Gastroesophageal sphincter (tissue), 4 donors: ENCODE results near the gene CELSR2. TPM values are rescaled to one million over a fixed set of nuclear protein-coding genes. Genes with fewer than 3 reads are reported as not detected.
"Not testable (repeated sequence)": the region's sequence is repeated elsewhere in the genome, so short reads cannot be mapped to it uniquely, and the experiment has no call there.

Source experiments
- ATAC-seq: fragments of 150-250 bp; one replicate; pipeline ENCODE4 v1.9.1; 2016; ENCODE audit warnings: mild to moderate bottlenecking, moderate library complexity
- H3K27ac ChIP-seq, 4 donors: fragments of 200-600 bp; sonication (generic) in 3 of 4; 1 replicate in 3 of 4; 2 replicates in 1 of 4; pipeline ENCODE4 v1.5.1; 2016 to 2019
- H3K27me3 ChIP-seq: fragments of 200-600 bp; sonication (generic); one replicate; pipeline ENCODE4 v1.5.1; 2019
- H3K36me3 ChIP-seq, 2 donors: fragments of 200-600 bp; sonication (generic); one replicate each; pipeline ENCODE4 v1.5.1; 2019; ENCODE audit warnings: control low read depth in 1 of 2
- H3K4me1 ChIP-seq, 3 donors: fragments of 200-600 bp; sonication (generic); 1 replicate in 2 of 3; 2 replicates in 1 of 3; pipeline ENCODE4 v1.5.1; 2016 to 2019; ENCODE audit warnings: control low read depth in 2 of 3
- H3K4me3 ChIP-seq, 2 donors: fragments of 200-600 bp; sonication (generic); one replicate each; pipeline ENCODE4 v1.5.1; 2019; ENCODE audit warnings: mild to moderate bottlenecking in 1 of 2, moderate library complexity in 1 of 2
- H3K9me3 ChIP-seq, 3 donors: fragments of 200-600 bp; sonication (generic); one replicate each; pipeline ENCODE4 v1.5.1; 2017 to 2019; ENCODE audit warnings: control low read depth in 2 of 3
- EP300 ChIP-seq: sonication (generic); formaldehyde crosslinking; IDR thresholded peaks from one replicate; pipeline ENCODE4 v1.6.1; 2017; ENCODE audit warnings: antibody characterized with exemption, mild to moderate bottlenecking
- POLR2A ChIP-seq, 2 donors: fragments of 450-650 bp; IDR thresholded peaks; one replicate each; pipeline ENCODE4 v1.6.1; 2017; ENCODE audit warnings: antibody characterized with exemption in 2 of 2, mild to moderate bottlenecking in 2 of 2, moderate library complexity in 1 of 2
- POLR2AphosphoS5 ChIP-seq: sonication (generic); formaldehyde crosslinking; IDR thresholded peaks from one replicate; pipeline ENCODE4 v1.6.1; 2017; ENCODE audit warnings: antibody characterized with exemption
- WGBS, 2 donors: methylation state at CpG; one replicate each; pipeline ENCODE4 v1.1.5; 2018; ENCODE audit warnings: low coverage in 1 of 2; 5-methylcytosine and 5-hydroxymethylcytosine counted together
- total RNA-seq, 4 donors: library from RNA; depleted of rRNA; stranded (reverse); fragments of >200 nt; gene quantifications; one replicate each; pipeline ENCODE4 v1.1.0, GENCODE V29; 2016
- TF ChIP-seq, protein P1 (sequence below), 4 experiments: fragments of 200-600 bp in 2 of 4; fragments of 450-650 bp in 2 of 4; sonication (generic) in 1 of 4; IDR thresholded peaks; one replicate each; pipeline ENCODE4 v1.5.1; 2017 to 2019; ENCODE audit warnings: antibody characterized with exemption in 4 of 4, mild to moderate bottlenecking in 2 of 4, moderate library complexity in 2 of 4

The CELSR2 gene
- total RNA-seq, 4 donors from 2014 or later: 5.7 to 18.6 (median 9.1) TPM

DNA sequence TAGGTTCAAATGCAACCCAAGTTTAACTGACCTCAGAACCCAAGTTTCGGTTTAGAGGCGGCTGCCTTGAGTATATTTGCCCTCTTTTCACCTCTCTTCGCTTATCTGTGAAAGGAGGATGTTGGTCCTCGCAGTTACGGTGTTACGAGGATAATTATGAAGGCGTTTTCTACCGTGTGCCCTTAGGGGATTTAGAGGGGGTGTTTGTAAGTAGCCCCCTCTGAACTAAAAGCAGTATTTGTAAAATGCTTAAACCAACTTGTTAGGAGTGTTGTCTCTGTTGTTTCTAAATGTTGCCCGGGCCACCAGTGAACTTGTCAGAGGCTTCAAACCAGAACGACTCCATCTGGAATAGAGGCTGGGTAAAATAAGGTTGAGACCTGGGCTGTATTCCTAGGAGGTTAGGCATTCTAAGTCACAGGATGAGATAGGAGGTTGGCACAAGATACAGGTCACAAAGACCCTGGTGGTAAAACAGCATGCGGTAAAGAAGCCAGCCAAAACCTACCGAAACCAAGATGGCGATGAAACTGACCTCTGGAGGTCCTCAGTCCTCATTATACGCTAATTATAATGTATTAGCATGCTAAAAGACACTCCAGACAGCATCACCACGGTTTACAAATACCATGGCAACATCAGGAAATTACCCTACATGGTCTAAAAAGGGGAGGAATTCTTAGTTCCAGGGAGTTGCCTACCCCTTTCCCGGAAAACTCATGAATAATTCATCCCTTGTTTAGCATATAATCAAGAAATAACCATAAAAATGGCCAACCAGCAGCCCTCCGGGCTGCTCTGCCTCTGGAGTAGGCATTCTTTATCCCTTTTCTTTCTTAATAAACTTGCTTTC lies 34.6 kb downstream of the CELSR2 start:
- TF ChIP-seq, protein P1, sequence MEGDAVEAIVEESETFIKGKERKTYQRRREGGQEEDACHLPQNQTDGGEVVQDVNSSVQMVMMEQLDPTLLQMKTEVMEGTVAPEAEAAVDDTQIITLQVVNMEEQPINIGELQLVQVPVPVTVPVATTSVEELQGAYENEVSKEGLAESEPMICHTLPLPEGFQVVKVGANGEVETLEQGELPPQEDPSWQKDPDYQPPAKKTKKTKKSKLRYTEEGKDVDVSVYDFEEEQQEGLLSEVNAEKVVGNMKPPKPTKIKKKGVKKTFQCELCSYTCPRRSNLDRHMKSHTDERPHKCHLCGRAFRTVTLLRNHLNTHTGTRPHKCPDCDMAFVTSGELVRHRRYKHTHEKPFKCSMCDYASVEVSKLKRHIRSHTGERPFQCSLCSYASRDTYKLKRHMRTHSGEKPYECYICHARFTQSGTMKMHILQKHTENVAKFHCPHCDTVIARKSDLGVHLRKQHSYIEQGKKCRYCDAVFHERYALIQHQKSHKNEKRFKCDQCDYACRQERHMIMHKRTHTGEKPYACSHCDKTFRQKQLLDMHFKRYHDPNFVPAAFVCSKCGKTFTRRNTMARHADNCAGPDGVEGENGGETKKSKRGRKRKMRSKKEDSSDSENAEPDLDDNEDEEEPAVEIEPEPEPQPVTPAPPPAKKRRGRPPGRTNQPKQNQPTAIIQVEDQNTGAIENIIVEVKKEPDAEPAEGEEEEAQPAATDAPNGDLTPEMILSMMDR (IDR thresholded peaks at IDR 0.05): no peak
- no peak for TF ChIP-seq POLR2AphosphoS5
- no peak for TF ChIP-seq POLR2A (IDR thresholded peaks at IDR 0.05)
- ATAC-seq: peak; percentile 0
- Histone ChIP-seq H3K9me3 (no peaks in the 10 kb centered on the region), H3K27ac (peak overlapping the region; percentile 76 to 92 (median 88)), H3K4me1 (peaks cover 0 to 51% (median 21%) of the 10 kb centered on the region in 3 donors), H3K4me3 (peak overlapping the region; percentile 36 to 65), H3K36me3 (peaks cover 0 to 21% of the 10 kb centered on the region in 2 donors), H3K27me3 (no peaks in the 10 kb centered on the region)
- WGBS, 2 donors: 6 to 39% methylated on average over 8 to 17 of the region's 17 CpGs

DNA sequence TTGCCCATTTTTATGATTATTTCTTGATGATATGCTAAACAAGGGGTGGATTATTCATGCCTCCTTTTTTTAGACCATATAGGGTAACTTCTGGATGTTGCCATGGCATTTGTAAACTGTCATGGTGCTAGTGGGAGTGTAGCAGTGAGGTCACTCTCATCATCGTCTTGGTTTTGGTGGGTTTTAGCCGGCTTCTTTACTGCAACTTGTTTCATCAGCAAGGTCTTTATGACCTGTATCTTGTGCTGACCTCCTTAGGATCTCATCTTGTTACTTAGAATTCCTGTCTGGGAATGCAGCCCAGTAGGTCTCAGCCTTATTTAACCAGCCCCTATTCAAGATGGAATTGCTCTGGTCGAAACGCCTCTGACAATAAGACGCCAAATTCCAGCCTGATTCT lies 37.4 kb downstream of the CELSR2 start:
- not testable (repeated sequence) for H3K27ac ChIP-seq, H3K36me3 ChIP-seq, H3K9me3 ChIP-seq, ATAC-seq, H3K27me3 ChIP-seq, H3K4me3 ChIP-seq
- H3K4me1 ChIP-seq: peaks cover 0 to 31% (median 18%) of the 10 kb centered on the region in 3 donors
- 60 to 78% methylated on average over 2 to 5 of the region's 5 CpGs for WGBS, 2 donors

DNA sequence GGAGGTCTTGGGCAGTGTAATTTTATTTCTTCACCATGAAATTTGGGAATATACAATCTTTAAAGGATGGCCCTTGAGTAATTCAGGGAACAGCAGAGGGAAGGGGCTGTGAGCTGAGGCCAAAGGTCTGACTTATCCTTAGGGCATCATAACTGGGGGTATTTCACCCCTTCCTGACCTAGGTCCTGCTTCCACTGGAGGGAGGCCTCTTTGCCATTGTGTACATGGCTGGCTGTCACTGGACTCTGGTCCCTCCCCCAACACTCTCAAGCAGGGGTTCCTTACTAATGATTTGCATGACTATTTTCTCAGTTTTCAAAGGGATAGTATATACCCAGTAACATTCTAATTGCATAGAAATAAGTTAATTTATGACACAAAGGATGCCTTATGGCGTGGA lies 40.8 kb downstream of the CELSR2 start:
- H3K36me3 ChIP-seq: no peaks in the 10 kb centered on the region
- TF ChIP-seq POLR2A (IDR thresholded peaks at IDR 0.05) (no peak), POLR2AphosphoS5 (no peak), EP300 (no peak)
- TF ChIP-seq, protein P1 (IDR thresholded peaks at IDR 0.05): no peak
- no peaks in the 10 kb centered on the region for H3K27me3 ChIP-seq
- no peak overlapping the region for H3K4me3 ChIP-seq
- peaks cover 0 to under 1% (median 0%) of the 10 kb centered on the region in 3 donors for H3K4me1 ChIP-seq
- WGBS, 2 donors: 92 to 100% methylated on average over 1 of the region's 1 CpG
- H3K27ac ChIP-seq: no peak overlapping the region
- no peak for ATAC-seq
- H3K9me3 ChIP-seq: no peaks in the 10 kb centered on the region

DNA sequence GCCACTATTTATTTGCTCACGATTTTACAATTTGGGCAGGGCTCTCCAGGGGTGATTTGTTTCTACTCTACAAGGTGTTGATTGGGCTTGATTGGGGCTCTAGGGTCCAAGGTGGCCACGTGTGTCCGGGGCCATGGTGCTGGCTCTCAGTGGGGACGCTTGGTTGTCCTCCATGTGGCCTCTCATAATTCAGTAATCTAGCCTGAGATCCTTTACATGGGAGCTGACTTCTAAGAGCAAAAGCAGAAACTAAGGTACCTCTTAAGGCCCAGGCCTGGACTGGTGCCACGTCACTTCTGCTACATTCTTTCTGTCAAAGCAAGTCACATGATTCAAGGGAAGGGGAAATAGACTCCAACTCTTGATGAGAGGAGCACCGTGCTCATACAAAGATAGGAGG lies 41.7 kb downstream of the CELSR2 start:
- H3K9me3 ChIP-seq: no peaks in the 10 kb centered on the region
- WGBS, 2 donors: 47 to 64% methylated on average over 3 to 4 of the region's 6 CpGs
- H3K4me1 ChIP-seq: no peaks in the 10 kb centered on the region
- H3K4me3 ChIP-seq: no peak overlapping the region
- no peaks in the 10 kb centered on the region for H3K27me3 ChIP-seq
- TF ChIP-seq EP300 (no peak), POLR2A (IDR thresholded peaks at IDR 0.05) (no peak), POLR2AphosphoS5 (no peak)
- TF ChIP-seq, protein P1 (IDR thresholded peaks at IDR 0.05): no peak
- no peak overlapping the region for H3K27ac ChIP-seq
- no peaks in the 10 kb centered on the region for H3K36me3 ChIP-seq
- no peak for ATAC-seq

DNA sequence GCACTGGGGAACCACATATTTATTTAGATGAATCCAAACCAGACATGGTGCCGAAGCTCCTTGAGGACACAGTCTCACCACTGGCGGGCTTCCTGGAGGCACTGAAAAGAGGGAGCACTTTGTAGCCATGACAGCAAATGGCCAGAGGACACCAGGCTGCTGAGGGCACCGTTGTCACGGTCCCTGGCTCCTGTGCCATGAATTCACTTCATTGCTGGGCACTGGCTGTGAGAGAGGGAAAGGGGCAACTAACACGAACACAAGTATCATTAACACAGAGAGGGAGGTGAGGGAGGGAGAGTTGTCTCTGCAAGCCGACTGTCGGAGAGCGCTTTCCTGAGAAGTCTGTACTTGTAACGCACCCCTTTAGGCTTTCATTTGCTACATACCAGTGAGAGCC lies 43.0 kb downstream of the CELSR2 start:
- no peaks in the 10 kb centered on the region for H3K27me3 ChIP-seq
- H3K27ac ChIP-seq: no peak overlapping the region
- H3K36me3 ChIP-seq: no peaks in the 10 kb centered on the region
- no peaks in the 10 kb centered on the region for H3K9me3 ChIP-seq
- TF ChIP-seq EP300 (no peak), POLR2AphosphoS5 (no peak), POLR2A (IDR thresholded peaks at IDR 0.05) (no peak)
- TF ChIP-seq, protein P1 (IDR thresholded peaks at IDR 0.05): no peak
- H3K4me3 ChIP-seq: no peak overlapping the region
- WGBS, 2 donors: 72 to 100% methylated on average over 5 to 7 of the region's 9 CpGs
- no peaks in the 10 kb centered on the region for H3K4me1 ChIP-seq
- ATAC-seq: no peak
